HG03432 (cell line): ENCODE results near the gene PITX1.

Experiments
- ATAC-seq: cut with Tn5 transposase; IDR thresholded peaks from one replicate; pipeline ENCODE4 v1.9.1; 2021; ENCODE audit warnings: mild to moderate bottlenecking, moderate library complexity; ENCODE audit not compliant: unreplicated experiment

The PITX1 gene

GRCh38 chr5:135042595-135042994 is 8.6 kb upstream of the PITX1 start:
- ATAC-seq = no peak

- ATAC-seq = no peak
These were observed 7.7 kb upstream of the PITX1 start for GRCh38 chr5:135041726-135042125.

- ATAC-seq = no peak
These were observed 7.1 kb upstream of the PITX1 start for GRCh38 chr5:135041145-135041587.

- ATAC-seq = no peak
These were observed 6.5 kb upstream of the PITX1 start for GRCh38 chr5:135040333-135041144.

- no peak for ATAC-seq
These were observed 6.0 kb upstream of the PITX1 start for GRCh38 chr5:135040034-135040332.

GRCh38 chr5:135039271-135040033 is 5.4 kb upstream of the PITX1 start:
- no peak for ATAC-seq

GRCh38 chr5:135038813-135039270 is 4.8 kb upstream of the PITX1 start:
- no peak for ATAC-seq

- ATAC-seq = no peak
These were observed 4.3 kb upstream of the PITX1 start for GRCh38 chr5:135038205-135038812.

- ATAC-seq = no peak
These were observed 3.6 kb upstream of the PITX1 start for GRCh38 chr5:135037519-135038204.

GRCh38 chr5:135036405-135036804 is 2.4 kb upstream of the PITX1 start:
- no peak for ATAC-seq

- ATAC-seq = no peak
These were observed 1.6 kb upstream of the PITX1 start for GRCh38 chr5:135035678-135036030.

- no peak for ATAC-seq
These were observed 1.1 kb upstream of the PITX1 start for GRCh38 chr5:135034963-135035677.

- ATAC-seq = peak; percentile 31
These were observed 371 bp upstream of the PITX1 start for GRCh38 chr5:135034236-135034962.

- peak; percentile 20 for ATAC-seq
These were observed 798 bp downstream of the PITX1 start for GRCh38 chr5:135032999-135033861.

GRCh38 chr5:135032695-135032998 is 1.4 kb downstream of the PITX1 start:
- no peak for ATAC-seq

- no peak for ATAC-seq
These were observed 2.0 kb downstream of the PITX1 start for GRCh38 chr5:135031813-135032694.

- no peak for ATAC-seq
These were observed 2.8 kb downstream of the PITX1 start for GRCh38 chr5:135030956-135031812.
